Colon (tissue), 2 donors: Measurements from ENCODE around the gene SPEM2.
"Not testable (repeated sequence)": the region's sequence is repeated elsewhere in the genome, so short reads cannot be mapped to it uniquely, and the experiment has no call there.

Experiments
- FAIRE-seq: peaks from 2 replicates; lab custom pipeline; 2012; peaks lifted over from hg19 to GRCh38; lab: Jason Lieb, UNC
- donor health status: control.
- donor health status: control.

Gene SPEM2

DNA sequence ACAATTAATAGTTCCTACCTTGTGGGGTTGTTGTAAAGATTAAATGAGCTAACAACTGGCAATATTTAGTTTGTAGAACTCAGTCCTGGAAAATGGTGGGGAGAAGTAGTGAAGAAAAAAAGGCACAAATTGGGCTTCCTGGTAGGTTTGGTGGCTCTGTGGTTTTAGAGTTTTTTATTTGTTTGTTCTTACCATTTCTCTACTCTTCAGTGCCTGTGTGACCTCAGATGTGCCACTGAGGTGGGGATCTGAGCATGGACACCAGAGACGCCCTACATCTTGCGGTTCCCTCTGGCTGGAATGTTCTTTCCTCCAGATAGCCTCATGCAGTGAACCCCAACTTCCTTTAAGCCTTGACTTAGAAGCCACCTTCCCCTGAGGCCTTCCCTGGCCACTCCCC is 46.3 kb downstream of the SPEM2 start:
- FAIRE-seq = no peak

- FAIRE-seq = not testable (repeated sequence)
Observed at GRCh38 chr17:7474767-7475166, 49.4 kb downstream of the SPEM2 start.

- no peak for FAIRE-seq
Observed at GRCh38 chr17:7475764-7476422, 50.5 kb downstream of the SPEM2 start.

DNA sequence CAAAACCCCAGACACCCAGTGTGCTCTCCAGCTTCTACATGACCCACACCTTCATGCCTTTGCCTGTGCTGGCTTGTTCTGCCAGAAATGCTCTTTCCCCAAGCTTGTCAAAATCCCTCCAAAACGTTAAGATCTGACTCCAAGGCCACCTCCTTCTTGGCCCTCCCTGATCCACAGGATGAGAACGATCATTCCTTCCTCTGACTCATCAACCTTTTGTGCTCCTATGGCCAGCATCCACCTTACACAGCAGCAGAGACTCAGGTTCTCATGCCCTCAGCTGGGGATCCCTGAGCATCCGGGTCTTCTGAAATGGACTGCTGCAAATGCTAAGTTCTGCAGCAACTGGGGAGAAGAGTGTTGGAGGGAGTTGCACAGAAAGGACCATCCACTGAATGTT is 51.1 kb downstream of the SPEM2 start:
- no peak for FAIRE-seq

GRCh38 chr17:7476951-7477350 is 51.5 kb downstream of the SPEM2 start:
- FAIRE-seq = no peak
